GM21825 (cell line): ENCODE results near the gene NELFA.
"Not testable (repeated sequence)": the region's sequence is repeated elsewhere in the genome, so short reads cannot be mapped to it uniquely, and the experiment has no call there.

Source experiments
- ATAC-seq: cut with Tn5 transposase; IDR thresholded peaks from one replicate; pipeline ENCODE4 v1.9.1; 2021; ENCODE audit warnings: mild to moderate bottlenecking, moderate library complexity; ENCODE audit not compliant: unreplicated experiment

Gene NELFA

DNA sequence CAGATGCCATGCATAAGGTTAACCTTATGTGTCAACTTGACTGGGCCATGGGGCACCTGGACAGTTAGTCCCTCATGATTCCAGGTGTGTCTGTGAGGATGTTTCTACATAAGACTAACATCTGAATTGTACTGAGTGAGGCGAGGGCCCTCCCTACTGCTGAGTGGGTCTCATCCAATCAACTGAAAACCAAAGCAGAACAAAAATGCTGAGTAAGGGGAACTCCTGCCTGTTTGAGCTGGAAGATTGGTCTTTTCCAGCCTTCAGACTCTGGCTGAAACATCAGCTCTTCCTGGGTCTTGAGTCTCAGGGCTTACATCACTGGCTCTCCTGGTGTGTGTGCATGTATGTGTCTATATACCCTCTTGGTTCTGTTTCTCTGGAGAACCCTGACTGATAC lies 13.8 kb downstream of the NELFA start:
- no peak for ATAC-seq

DNA sequence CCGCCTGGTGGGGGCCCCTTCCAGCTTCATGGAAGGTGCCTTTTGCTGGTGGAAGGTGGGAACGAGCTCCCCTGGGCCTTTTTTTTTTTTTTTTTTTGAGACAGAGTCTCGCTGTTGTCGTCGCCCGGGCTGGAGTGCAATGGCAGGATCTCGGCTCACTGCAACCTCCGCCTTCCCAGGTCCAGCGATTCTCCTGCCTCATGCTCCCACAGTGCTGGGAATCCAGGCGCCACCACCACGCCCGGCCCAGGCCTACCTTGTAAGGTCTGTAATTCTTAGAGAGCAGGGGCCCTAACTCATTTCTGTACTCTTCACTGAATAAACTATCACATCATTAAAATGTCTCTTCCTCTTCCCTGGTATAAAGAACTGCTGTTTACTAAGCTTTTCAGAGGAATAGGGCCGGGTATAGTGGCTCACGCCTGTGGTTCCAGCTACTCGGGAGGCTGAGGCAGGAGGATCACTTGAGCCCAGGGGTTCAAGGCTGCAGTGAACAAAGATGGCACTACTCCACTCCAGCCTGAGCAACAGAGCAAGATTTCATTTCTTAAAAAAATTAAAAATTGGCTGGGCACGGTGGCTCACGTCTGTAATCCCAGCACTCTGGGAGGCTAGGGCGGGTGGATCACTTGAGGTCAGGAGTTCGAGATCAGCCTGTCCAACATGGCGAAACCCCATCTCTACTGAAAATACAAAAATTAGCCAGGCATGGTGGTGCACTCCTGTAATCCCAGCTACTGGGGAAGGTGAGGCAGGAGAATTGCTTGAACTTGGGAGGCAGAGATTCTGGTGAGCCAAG lies 14.9 kb downstream of the NELFA start:
- ATAC-seq, result not testable (repeated sequence)

DNA sequence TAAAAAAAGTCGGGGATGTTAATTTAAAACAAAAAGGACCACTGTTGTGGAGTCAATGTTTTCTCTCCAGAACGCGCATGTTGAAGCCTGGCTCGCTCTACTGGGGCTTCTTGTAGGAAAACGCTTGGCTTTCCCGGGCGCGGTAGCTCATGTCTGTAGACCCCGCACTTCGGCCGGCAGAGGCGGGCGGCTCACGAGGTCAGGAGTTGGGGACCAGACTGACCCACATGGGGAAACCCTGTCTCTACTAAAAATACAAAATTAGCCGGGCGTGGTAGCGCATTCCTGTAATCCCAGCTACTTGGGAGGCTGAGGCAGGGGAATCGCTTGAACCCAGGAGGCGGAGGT lies 15.6 kb downstream of the NELFA start:
- ATAC-seq, result no peak

DNA sequence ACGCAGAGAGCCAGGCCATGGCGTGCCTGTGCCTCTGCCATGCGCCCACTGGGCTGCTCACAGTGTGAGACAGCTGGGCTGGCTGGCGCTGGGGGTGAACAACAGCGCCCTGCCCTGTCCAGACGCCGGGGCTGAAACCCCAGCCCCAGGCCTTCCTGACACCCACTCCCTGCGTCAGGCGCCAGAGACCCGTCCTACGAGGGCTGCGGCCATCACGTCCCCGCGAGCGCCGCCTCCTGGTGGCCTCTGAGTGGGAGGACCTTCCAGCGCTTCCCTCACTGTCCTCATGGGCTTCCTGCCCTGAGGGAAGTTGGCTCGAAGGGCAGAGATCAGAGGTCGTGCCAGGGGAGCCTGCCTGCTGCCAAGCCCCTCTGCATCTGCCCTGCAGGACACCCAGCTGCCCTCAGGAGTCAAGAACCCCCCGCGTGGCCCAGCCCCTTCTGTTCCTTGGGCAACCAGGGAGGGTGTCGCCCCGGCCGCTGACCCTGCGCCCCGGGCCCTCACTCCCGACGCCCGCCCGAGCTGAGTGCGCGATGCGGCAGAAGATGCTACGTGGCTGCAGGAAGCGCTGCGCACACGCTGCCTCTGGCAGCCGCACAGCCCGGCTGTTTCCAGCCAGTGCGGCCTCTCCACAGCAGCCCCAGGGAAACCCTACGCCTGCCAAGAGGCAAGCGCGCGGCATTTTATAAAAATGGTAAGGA lies 16.2 kb downstream of the NELFA start:
- no peak for ATAC-seq

- no peak for ATAC-seq
Observed at GRCh38 chr4:1991596-1992434, 17.0 kb downstream of the NELFA start.

GRCh38 chr4:1991087-1991486 lies 17.7 kb downstream of the NELFA start:
- ATAC-seq, result no peak

DNA sequence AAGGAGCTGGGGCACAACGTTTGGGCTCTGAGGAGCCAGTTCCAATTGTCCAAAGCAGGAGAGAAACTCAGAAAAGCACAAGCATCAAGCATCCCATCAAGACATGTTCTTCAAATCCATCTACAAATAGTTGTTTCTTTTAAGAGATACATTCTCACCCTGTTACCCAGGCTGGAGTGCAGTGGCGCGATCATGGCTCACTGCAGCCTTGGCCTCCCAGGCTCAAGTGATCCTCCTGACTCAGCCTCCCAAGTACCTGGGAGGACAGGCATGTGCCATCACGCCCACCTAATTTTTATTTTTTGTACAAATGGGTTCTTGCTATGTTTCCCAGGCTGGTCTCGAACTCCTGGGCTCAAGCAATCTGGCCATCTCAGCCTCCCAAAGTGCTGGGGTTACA lies 18.1 kb downstream of the NELFA start:
- ATAC-seq, result no peak

DNA sequence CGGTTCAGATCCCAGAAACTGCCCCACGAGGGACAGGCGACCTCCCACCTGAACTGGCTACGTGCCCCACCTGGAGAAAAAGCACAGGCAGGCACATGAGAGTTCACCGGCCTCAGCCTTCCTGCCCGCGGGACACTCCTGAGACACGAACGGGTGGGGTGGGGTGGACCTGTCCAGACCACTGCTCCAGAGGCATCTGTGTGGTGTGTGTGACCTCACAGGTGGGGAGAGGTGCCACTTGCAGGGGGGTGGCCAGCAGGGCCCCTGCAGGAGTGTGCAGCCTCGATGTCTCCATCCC lies 18.5 kb downstream of the NELFA start:
- ATAC-seq, result no peak

GRCh38 chr4:1989533-1990347 lies 19.0 kb downstream of the NELFA start:
- ATAC-seq, result no peak

GRCh38 chr4:1988327-1988724 lies 20.4 kb downstream of the NELFA start:
- no peak for ATAC-seq

DNA sequence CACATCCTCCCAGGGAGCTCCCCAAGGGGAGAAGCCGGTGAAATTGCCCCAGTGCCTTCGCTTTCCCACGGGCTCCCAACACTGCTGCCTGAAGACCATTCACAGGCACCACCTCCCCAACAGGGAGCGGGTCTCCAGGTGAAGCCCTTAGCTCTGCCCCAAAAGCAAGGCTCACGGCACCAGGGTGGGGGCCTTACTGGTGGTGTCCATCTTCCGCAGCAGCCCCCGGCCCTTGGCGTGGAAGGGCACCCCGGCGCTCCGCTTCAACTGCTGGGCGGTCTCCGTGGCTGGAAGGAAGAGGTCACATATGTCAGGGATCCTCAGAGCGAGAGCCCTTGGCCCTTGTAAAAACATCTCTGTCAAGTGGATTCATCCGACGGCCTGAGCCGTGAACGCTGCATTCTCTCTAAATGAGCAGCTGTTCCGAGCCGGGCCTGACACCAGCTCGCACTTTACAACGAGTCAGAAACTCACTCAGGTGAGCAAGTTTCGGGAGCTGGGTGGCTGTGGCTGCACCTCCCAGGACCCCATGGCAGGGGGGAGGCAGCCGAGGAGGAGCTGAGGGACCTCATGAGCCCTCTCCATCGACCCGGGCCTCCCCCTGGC lies 20.9 kb downstream of the NELFA start:
- ATAC-seq, result no peak

DNA sequence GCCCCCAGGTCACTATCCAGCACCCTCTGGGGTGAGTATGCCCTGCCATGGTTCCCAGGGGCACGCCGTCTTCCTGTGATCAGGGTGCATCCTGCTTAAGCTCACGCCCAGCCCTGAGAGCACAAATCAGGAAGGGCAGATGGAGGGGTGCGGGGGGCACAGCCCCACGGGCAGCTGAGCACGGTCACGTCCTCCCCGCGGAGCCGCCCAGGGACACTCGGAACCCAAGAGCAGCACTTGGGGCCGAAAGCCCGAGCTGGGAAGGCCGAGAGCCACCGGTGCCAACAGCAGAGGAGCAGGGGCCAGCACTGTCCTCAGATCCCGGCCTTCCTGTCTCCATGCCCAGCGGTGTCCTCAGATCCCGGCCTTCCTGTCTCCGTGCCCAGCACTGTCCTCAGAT lies 21.5 kb downstream of the NELFA start:
- no peak for ATAC-seq

DNA sequence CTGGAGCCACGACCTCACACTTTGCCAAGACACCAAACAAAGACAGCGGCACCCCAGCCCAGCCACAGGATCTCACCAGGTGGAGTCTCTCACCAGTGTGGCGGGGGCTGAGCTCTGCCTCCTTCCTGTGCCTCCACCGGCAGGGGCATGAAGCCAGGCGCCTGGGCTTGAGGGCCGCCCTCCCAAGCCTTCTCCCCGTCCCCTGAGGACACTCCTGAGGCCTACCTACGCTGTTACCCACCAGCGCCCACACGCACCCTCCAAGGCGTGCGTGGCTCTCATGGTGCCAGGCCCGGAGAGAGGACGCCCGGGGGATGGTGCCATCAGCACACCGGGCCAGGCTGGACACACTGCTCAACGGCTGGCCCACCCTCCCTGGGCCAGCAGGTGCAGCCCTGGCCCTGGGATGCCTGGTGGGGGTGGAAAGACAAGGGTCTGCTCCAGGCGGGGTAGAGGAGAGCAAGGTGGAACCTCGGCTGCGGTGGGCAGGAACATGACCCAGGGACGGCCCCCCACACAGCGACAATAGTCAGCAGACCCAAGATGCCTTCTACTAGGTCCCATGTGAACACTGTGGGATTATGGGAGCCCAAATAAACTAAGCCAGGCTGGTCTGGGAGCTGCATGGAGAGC lies 22.1 kb downstream of the NELFA start:
- ATAC-seq, result no peak

GRCh38 chr4:1985780-1986577 lies 22.8 kb downstream of the NELFA start:
- no peak for ATAC-seq

DNA sequence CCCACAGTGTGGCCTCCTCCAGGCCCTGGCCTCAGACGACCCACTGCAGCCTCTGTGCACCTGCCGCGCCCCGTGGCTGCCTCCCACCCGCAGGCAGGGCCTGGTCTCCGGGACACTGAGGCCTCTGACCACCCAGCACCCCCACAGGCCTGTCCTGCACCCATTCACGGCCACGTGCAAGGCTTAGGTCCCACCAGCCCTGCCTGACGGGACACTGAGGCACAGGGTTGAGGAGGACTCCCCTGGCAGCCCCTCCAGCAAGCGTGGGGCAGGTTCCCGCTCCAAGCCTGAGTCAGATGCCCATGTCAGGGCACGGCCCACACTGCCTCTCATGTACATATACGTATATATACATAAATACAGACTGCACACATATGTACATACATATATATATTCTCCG lies 23.5 kb downstream of the NELFA start:
- ATAC-seq, result no peak

DNA sequence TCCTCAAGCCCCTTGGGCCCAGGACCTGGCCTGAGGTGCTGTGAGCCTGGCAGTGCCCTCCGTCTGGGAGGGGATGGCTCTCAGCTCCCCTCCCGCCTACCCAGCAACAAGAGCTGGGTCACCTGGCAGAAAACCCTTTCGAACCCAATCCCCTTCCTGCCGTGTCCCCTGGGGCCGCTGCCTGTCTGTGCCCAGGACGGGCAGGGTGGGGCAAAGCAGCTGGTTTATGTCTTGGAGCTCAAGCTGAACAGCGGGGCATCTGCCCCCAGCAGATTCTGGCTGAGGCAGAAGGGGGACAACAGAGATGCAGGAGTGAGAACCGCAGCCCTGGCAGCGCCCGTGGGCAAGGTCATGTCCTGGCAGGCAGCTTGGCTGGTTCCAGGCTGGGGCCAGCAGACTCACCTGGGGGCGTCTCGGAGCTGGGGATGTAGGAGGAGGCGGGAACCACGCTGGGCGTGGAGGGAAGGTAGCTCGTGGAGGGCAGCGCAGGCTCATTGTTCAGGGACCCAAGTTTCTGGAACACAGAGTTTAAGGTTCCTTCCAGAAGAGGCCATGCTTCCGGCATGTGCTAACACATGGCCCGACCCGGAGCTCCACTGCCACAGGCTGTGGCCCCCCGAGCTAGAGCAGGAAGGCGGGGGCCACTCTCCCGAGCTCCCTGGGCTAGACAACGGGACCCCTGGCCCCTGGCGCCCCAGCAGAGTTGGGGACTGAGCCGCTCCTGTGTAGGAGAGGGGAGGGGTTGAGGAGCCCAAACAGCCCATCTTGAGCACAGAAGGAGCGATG lies 24.2 kb downstream of the NELFA start:
- no peak for ATAC-seq

GRCh38 chr4:1983846-1984405 lies 24.8 kb downstream of the NELFA start:
- no peak for ATAC-seq
